ENCODE results near the gene BRD4.

The BRD4 gene

DNA sequence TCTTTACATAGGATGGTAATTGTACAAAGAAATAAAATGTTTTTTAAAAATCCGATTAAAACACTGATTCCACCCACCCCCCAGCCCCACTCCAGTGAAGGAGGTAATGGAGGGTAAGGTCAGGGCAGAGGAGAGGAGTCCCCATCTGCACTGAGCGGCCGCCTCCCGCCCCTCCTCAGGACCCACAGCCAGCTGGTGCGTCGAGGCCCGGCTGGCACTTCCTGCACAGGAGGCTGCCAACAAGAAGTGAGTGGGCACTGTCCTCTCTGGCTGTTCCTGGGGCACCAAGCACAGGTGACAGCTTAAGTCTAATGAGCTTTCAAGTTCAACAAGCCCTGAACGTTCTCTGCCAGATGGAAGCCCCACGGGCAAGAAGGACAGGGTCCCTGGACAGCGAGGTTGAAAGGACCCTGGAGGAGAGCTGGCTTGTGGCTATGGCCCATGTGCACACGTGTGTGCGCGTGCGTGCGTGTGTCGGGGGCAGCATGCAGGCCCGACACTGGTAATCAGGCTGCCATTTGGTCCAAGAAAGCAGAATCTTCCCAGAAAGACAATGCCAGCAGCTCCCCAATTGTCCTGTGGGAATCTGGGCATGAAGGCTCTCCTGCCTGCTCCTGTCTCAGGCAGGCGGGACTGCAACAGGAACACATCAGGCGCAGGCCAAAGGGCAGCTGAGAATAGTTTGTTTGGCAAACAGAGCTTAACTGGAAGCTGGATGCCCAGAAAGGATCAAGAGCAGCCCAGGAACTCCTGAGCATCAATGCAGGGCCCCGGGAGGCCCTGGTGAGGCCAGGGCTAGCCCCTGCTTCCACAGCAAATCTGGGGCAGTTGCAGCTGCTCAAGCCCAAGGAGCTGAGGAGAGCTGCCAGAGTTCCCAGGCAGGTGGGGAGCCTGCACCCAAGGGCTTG is 85.0 kb downstream of the BRD4 start:
- no peak for DNase-seq

DNA sequence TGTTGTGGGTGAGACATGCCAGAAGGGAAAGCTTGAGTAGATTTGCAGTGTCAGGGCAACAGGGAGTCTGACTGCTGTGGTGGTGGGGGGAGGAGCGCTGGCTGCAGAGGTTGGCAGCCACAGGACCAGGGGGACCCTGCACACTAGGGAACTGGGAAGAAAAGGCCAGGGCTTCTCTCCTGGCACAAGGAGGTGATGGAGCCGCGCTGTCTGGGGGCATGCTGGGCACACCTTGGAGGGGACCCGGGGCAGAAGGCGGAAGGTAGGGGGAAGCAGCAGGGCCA is 86.2 kb downstream of the BRD4 start:
- no peak for DNase-seq

DNA sequence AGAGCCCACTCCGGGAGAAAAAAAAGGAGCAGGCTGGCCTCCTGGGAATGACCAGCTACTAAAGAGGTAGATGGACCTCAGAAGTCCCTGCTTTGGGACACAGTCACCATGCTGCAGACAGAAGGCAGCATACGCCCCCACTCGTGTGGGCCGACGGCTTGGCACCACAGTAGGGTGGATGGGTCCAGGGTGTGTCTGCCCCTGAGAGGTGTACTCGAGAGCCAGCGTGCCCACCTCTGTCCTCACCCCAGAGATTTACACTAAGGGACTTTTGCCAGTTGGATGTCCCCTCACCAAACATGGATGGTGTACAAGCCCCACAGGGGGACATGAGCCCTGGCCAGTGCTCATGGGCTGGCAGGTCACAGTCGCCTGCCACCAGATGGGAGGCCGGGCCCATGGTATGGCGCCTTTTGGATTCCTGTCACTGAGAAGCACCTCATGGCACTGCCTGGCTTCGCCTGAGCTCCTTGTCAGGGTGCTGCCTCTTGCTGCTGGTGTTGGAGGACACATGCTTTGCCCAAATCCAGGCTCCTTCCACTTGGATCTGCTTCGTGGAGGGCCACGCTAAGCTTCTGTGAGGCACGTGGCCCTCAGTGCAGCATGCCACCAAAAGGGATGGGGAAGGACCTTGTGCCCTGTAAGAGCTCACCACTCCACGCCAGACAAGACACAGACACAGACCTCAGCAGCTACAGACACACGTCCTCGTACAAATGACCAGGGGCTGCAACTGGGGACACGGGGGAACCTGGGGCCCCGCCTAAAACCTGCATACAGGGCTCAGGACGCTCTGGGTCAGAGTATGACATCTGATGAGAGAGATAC is 86.8 kb downstream of the BRD4 start:
- no peak for DNase-seq

DNA sequence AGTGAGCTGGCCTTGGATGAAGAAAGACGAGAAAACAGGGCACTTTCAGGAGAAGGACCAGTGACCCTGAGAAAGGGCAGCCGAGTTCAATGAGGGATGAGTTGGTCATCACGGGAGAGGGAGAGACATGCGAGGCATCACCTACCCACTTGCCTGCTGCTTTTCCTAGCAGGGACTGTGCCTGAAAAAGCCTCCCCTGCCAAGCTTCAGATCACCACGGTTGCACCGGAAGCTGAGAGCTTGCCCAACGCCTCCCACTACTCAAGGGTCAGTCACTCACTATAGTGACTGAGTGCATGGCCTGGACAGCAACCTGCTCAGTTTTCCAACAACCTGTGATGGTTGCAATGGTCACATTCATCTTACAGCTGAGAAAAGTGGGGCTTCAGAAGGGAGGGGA is 87.5 kb downstream of the BRD4 start:
- no peak for DNase-seq

DNA sequence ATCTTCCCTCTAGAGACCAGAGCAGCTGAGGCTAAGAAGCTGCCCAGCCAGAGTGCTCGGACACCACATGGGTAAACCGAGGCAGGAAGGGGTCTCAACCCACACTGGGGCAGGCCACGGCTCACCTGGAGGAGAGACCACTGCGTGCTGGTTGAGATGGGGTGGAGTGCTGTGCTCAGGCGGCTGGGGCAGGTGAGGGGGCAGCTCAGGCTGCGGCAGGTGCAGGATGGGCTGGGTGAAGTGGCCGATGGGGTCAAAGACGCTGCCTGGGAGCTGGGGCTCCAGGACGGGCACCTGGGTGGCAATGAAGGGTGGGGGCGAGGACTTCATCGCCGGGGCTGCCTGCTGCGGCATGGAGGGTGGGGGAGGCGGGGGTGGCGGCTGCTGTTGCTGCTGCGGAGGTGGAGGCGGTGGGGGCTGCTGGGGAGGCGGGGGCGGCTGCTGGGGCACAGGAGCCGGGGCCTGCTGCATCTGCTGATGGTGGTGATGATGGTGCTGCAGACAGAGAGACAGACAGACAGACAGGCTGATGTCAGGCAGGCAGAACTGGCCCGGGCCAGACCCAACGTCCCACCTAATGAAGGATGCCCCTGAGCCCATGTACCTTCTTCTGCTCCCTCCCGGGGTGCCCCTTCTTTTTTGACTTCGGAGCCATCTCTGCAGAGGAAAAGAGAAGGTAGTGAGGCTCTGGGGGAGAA is 88.1 kb downstream of the BRD4 start:
- DNase-seq: no peak

DNA sequence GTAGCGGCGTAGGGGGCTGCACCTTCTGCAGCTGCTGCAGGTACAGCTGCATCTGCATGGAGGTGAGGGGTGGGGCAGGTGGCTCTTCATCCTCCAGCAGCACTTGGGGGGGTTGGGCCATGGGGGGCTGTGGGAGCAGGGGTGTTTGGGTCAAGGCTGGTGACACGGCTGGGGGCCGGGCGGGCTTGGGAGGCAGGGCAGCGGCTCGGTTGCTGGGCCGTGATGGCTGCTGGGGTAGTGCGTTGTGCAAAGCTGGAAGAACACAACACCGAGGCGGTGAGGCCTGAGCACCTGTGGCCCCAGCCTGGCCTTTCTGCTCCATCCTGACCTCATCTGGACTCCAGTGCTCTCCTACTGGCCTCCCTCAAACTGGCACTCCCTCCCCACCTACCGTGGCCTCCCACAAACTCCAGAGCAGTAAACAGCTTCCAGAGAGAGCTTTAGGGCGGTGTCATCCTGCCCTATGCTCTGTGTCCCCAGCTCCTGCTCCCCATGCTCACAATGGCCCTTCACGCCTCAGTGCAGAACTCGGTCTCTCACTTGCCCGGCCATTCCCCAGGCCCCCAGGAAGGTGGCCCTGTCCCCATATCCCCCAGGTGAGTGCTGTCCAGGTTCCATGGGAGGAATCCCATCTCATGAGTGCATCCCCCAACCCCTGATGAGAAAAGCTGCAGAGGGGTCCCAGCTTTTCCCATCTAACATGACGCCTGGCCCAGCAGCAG is 88.9 kb downstream of the BRD4 start:
- DNase-seq: no peak

DNA sequence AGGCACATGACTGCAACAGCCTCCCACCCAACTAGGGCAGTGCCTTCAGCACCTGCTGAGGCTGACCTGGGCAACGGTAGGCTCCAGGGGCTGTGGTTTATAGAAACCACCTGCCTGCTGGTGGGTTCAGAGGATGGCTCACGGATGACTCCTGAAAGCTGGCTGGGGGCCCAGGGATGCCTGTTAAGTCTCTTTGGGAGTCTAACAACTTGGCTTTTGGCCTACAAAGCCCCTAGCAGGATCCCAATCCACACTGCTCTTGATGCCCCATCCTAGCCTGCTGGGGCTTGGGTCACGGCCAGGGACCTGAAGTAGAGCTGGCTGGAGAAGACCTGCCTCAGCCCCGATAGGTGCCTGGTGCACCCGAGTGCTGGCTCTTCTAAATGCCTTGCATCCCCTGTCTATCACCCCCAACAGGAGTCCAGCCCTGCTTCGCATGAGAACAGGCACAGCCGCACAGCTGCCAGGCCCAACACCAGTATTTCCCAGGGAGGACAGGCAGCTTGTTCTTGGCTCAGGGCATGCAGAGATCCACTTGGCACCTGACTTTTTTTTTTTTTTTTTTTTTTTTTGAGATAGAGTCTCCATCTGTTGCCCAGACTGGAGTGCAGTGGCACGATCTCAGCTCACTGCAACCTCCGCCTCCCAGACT is 91.0 kb downstream of the BRD4 start:
- no peak for DNase-seq

DNA sequence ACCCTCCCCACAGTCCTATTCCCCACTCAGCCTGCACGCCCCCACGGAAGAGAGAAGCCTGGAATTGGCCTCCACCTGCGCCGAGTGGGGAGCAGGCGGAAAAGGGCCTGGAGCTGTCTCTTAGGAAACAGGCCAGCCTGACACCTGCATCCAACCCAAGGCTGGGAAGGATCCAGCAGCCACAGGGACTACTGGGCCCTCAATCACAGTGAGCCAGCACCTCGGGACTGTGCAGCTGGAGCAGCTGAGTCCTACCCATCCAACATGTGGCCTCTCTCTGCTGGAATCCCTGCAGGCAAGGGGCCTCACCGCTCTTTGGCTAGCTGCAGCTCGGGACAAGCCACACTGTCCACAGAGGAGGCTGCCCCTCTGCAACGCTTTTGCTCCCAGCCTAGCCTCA is 91.8 kb downstream of the BRD4 start:
- no peak for DNase-seq

DNA sequence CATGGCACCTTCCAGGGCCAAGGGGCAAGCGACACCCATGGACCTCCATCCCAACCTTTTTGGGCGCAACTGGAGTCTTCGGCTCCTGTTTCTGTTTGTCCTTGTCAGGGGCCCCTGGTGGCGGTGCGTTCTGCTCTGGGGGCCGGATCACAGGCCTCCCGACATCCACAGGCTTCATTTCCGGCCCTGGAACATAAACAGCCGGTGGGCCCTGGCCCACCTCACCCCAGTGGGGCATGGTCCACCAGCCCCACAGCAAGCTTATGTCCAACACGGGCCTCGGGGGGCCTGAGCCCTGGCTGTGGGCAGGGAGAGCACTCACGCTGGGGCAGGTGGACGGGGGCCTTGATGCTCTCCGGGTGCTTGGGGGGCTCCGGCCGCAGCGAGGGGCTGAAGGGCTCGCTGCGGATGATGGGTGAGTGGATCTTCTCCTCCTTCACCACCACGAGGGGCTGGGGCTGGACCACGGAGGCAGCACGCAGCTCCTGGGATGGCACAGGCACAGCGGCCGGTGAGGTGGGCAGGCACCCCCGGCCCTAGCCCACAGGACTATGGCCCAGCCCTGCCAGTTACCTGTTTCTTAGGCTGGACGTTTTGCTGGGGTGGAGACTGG is 92.9 kb downstream of the BRD4 start:
- no peak for DNase-seq

DNA sequence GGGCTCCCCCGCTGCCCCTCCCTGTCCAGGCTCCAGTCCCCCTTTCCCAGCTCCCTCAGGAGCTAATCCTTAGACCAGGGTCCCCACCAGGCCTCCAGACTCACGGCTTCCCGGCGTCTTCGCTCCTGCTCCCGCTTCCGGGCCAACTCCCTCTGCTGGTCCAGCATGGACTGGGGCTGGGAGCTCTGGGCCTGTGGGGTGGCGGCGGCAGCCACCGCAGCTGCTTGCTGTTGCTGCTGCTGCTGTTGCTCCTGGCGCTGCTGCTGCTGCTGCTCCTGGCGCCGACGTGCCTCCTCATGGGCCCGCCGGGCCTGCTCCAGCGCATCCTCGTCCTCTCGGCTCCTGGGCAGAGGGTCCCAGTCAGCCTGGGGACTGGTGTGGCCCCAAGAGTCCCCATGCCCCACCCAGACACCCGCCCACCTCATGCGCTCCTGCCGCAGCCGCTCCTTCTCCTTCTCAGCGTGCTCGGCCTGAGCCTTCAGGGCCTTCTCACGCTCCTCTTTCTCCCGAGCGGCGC is 93.6 kb downstream of the BRD4 start:
- no peak for DNase-seq

DNA sequence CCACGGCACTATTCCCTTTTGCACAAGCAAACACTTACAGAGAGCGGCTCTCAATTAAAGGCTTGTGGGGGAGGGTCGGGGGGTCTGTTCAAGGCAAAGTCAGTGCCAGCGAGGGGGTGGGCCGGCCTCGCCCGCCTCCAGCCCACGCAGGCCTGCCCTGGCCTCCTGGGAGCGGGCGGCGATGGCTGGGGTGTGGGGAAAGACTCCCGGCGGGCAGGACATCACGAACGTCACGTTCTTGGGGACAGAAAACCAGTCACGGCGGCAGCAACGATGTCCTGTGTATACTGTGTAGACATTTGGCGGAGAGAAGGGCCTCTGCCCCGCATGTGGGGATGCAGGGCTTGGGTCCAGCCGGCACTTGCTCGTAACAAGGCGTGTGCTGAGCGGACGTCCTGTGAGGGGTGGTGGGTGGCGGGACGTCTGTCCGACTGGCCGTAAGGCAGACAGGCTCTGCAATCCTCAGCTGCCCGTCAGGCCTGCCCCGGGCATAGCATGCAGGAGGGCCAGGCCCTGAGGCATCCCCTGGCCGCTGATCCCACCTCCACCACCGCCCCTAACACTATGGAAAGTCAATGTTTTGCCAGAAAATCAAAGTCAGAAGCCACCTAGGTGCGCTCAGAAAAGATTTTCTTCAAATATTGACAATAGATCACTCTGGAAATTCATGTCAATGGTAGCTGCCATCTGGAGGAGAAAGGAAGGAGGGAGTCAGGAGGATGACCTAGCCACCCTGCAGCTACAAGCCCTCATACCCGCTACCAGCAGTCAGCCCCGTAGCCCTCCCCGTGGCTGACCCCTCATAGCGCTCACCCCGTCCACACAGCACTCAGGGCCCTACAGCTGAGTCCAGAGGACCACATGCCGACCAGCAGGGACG is 94.3 kb downstream of the BRD4 start:
- DNase-seq: no peak

DNA sequence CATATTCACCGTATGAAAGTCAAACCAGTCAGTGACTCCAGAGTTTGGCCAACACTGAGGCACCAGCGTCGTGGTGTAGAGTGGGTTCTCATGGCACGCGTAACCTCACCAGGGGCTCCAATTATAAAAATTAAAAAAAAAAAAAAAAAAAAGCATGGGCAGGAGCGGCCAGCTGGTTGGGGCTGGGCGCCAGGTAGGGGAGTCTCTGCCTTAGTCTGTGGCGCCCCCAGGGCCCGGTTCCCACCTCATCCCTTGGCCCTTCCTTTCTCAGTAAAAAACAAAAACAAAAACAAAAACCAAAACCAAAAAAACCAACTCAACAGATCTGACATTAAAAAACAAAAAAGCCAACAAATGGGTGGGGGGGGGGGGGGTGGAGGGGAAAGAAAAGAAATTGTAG is 95.5 kb downstream of the BRD4 start:
- DNase-seq: no peak

DNA sequence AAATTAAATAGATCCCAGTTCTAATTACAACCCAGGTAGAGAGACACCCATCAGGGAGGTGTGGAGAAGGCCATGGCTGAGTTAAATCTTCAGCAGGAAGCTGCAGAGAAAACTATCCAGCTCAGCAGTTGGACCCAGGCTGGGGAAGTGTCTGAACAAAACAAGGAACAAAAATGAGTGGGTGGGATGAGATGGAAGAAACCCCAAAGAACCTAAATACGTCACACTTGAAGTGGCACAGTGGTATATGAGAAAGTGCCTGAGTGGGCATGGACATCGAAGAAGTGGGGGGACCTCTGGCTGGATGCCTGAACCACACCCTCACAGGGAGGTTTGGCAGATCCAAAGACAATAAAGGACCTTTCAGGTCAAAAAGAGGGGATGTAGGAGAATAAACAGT is 96.6 kb downstream of the BRD4 start:
- DNase-seq: no peak

DNA sequence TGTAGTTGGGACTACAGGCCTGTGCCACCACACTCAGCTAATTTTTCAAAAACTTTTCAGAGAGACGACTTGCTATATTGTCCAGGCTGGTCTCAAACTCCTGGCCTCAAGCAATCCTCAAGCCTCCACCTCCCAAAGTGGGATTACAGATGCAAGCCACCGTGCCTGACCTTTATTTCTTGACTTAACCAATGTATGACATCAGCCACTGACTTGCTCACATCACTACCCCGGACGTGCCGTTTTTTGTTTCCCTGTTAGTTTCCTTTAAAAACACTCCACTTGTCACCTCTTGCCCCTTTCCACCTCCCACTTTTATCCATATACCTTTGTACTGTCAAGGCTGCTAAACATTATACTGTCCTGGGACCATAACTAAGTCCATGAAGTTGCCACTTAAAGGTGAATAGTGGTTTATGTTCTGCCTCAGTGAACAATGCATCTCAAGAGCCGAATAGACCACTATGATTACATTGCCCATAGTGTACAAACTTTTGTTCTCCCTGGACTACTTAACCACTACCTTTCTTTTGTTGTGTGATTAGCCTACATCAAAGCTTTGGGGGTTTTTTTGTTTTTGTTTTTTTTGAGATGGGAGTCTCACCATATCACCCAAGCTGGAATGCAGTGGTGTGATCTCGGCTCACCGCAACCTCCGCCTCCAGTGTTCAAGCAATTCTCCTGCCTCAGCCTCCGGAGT is 97.8 kb downstream of the BRD4 start:
- no peak for DNase-seq

DNA sequence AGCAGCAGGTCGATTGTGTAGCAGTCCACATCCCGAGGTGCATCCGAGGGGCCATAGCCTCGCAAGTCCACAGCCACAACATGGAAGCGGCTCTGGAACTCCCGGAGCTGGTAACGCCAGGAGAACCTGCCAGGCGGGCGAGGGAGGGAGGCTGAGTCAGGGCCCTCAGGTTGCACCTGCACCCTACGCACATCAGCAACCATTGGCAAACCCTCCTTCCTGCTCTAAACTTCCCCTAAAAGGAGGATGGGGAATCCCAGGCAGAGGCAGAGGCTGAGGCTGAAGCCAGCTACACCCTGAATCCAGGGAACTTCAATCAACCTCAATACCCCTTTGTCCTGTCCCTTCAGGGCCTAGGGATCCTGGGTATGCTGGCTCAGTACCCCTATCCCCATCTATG is 101.1 kb downstream of the BRD4 start:
- DNase-seq: no peak

DNA sequence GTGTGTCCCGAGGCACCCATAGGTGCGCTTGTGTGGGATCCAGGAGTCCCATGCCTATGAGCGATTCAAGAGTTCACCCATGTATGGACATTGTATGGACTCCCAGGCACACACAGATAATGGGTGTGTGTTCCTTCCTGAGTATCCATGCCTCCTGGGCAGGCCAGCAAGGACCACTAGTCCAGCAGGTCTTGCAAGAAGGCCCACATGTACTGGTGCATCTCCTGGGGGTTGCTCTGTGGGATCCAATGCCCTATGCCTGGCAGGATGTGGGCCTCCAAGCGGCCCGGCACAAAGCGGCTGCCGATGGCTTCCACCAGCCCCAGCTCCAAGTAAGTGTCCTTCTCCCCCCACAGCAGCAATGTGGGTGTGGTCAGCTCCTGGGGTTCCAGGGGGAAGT is 105.1 kb downstream of the BRD4 start:
- no peak for DNase-seq

DNA sequence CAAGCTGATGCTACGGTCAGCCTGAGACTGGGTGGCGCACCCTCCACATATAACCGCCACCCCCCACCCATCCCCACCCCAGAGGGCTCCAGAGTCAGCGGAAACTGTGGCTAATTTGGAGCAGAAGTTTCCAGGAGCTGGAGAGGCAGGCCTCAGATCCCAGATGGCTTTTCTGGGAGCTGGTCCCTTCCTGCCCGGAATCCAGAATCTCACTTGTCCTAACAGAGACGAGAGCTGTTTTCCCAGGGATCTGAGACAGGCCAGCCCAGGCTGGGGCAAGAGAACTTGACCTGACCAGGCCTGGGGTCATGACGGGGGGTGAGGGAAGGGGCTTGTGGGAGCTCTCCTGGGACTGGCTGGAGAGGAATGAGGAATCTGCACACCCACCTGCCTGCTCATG is 106.6 kb downstream of the BRD4 start:
- no peak for DNase-seq

DNA sequence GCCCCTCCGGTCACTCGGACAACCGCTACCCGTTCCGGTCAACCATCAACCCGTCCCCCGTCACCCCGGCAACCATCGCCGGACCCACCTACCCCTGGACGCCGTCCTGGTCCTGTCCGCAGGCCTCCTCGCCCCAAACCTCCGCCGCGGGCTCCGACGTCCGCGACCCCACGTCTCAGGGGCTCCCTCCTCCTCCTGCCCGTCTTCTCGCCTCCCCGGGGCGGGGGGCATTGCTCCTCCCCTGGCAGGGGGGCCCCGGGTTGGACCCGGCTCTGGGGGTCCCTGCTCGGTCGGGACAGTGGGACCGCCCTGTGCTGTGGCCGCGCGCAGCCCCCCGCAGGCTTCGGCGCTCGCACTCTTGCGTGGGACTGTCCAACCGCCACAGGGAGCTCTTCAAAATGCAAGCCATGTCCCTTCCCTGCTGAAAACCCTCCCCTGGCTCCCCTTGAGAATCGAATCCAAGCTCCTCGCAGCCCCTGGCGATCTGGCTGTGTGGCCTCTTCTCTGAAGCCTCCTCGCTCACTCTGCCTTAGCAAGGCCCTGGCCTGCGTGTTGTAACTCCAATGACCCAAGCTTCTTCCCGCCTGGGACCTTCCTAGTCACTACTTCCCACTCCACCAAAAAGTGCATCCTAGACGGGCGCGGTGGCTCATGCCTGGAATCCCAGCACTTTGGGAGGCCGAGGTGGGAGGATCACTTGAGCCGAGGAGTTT is 108.5 kb downstream of the BRD4 start:
- DNase-seq: no peak
